K562 (cell line): Measurements from ENCODE around the gene SLC12A4. TPM values are rescaled to one million over a fixed set of nuclear protein-coding genes. Genes with fewer than 3 reads are reported as not detected.

Source experiments
- ATAC-seq: fragments of 200-7000 bp; cut with Tn5 transposase; 3 replicates; pipeline ENCODE4 v1.9.1; 2020; ENCODE audit warnings: moderate library complexity
- BruUV-seq: library from RNA; stranded (reverse); fragments of 400-500 nt; replicated peaks from 2 replicates; lab custom pipeline; 2021; lab: Mats Ljungman, UMichigan
- CTCF ChIA-PET: fragments of 300-600 bp; formaldehyde crosslinking; extraction: SDS; loops from one replicate; lab custom pipeline; 2021; ENCODE audit warnings: low intra/inter-chr PET ratio; lab: Yijun Ruan, JAX
- POLR2A ChIA-PET: fragments of 300-600, 350-650 bp; sonication (Branson Sonifier 250); formaldehyde crosslinking; extraction: SDS; loops from one replicate; lab custom pipeline; 2021; ENCODE audit warnings: antibody characterized with exemption, inconsistent platforms; lab: Yijun Ruan, JAX
- DNase-seq, 4 experiments: peaks; one replicate each; pipeline versions ENCODE4 v3.0.0 to v3.0.0-alpha.2; 2011 to 2018; ENCODE audit warnings: low spot score in 3 of 4, mixed read lengths in 3 of 4; ENCODE audit errors: extremely low read depth in 1 of 4
- FAIRE-seq: peaks from 2 replicates; lab custom pipeline; 2011; peaks lifted over from hg19 to GRCh38; lab: Jason Lieb, UNC
- H2AFZ ChIP-seq: 2 replicates; pipeline ENCODE4 v1.6.0; 2011; ENCODE audit warnings: low read depth, low read length, control low read depth, inconsistent platforms
- H3K27ac ChIP-seq: fragments of 200-600 bp; 3 replicates; pipeline ENCODE4 v1.8.0; 2011; ENCODE audit warnings: low read depth, mild to moderate bottlenecking, control low read depth, inconsistent platforms, low read length, moderate library complexity, mixed read lengths; ENCODE audit errors: extremely low read depth
- H3K27me3 ChIP-seq, 2 experiments: fragments of 300-600 bp in 1 of 2; 2 replicates in 1 of 2; 3 replicates in 1 of 2; pipeline versions ENCODE4 v1.6.0 to v1.8.0; 2011; ENCODE audit warnings: inconsistent platforms in 2 of 2, low read length in 2 of 2, mild to moderate bottlenecking in 1 of 2, mixed read lengths in 1 of 2, moderate library complexity in 1 of 2; ENCODE audit not compliant: control insufficient read depth in 2 of 2, insufficient read depth in 2 of 2
- H3K36me3 ChIP-seq: fragments of 300-600 bp; 3 replicates; pipeline ENCODE4 v1.8.0; 2011; ENCODE audit warnings: mild to moderate bottlenecking, low read length, inconsistent platforms; ENCODE audit not compliant: control insufficient read depth, insufficient read depth
- H3K4me1 ChIP-seq, 2 experiments: fragments of 200-600 bp in 1 of 2; replicated peaks in 1 of 2; 2 replicates in 1 of 2; 3 replicates in 1 of 2; pipeline versions ENCODE4 v1.5.1 to v1.8.0; 2011; ENCODE audit warnings: inconsistent platforms in 2 of 2, low read length in 2 of 2, mild to moderate bottlenecking in 1 of 2, mixed read lengths in 1 of 2, moderate library complexity in 1 of 2; ENCODE audit not compliant: control insufficient read depth in 2 of 2, insufficient read depth in 2 of 2
- H3K4me2 ChIP-seq: 2 replicates; pipeline ENCODE4 v1.6.1; 2011; ENCODE audit warnings: low read length, control low read depth, inconsistent platforms, mixed read lengths; ENCODE audit not compliant: insufficient read depth
- H3K4me3 ChIP-seq: fragments of 200-600 bp; sonication (generic), shearing (Covaris generic); 2 replicates; pipeline ENCODE4 v1.5.1; 2016; ENCODE audit warnings: control low read depth, inconsistent platforms
- H3K79me2 ChIP-seq: fragments of 200-600 bp; 3 replicates; pipeline ENCODE4 v1.8.0; 2011; ENCODE audit warnings: low read length, inconsistent platforms; ENCODE audit not compliant: control insufficient read depth, insufficient read depth
- H3K9ac ChIP-seq, 2 experiments: 2 replicates each; pipeline versions ENCODE4 v1.6.0 to v1.6.1; 2011; ENCODE audit warnings: low read depth in 2 of 2, low read length in 2 of 2, control low read depth in 1 of 2, inconsistent platforms in 1 of 2, mild to moderate bottlenecking in 1 of 2, mixed read lengths in 1 of 2; ENCODE audit not compliant: insufficient read depth in 1 of 2
- H3K9me1 ChIP-seq: one replicate; pipeline ENCODE4 v1.6.0; 2011; ENCODE audit warnings: inconsistent platforms, mild to moderate bottlenecking, low read length, moderate library complexity; ENCODE audit not compliant: control insufficient read depth, insufficient read depth
- H3K9me3 ChIP-seq: replicated peaks from 2 replicates; pipeline ENCODE4 v1.5.1; 2011; ENCODE audit warnings: low read depth, low read length, inconsistent platforms; ENCODE audit not compliant: control insufficient read depth, insufficient read depth
- H4K20me1 ChIP-seq: replicated peaks from 2 replicates; pipeline ENCODE4 v1.6.1; 2011; ENCODE audit warnings: low read length, inconsistent platforms, mixed read lengths; ENCODE audit not compliant: control insufficient read depth, insufficient read depth
- ATF1 ChIP-seq, 2 experiments: fragments of 450-650 bp in 1 of 2; IDR thresholded peaks; 2 replicates each; pipeline ENCODE4 v1.6.1; 2016; ENCODE audit warnings: missing compliant biosample characterization in 1 of 2, missing genetic modification characterization in 1 of 2
- BRF1 ChIP-seq: IDR thresholded peaks from 3 replicates; pipeline ENCODE4 v1.6.1; 2011; ENCODE audit warnings: borderline replicate concordance, mild to moderate bottlenecking; ENCODE audit not compliant: insufficient read length; ENCODE audit errors: extremely low read depth
- DIDO1 ChIP-seq: fragments of 450-650 bp; IDR thresholded peaks from 2 replicates; pipeline ENCODE4 v1.6.1; 2016; ENCODE audit warnings: low read depth, missing biosample characterization, missing genetic modification characterization
- FUS ChIP-seq: fragments of 200-400 bp; formaldehyde crosslinking; optimal IDR thresholded peaks from 2 replicates; pipeline ENCODE3; 2017; ENCODE audit warnings: low read depth, low read length
- KDM1A ChIP-seq, 2 experiments: fragments of 450-650 bp; IDR thresholded peaks; 2 replicates each; pipeline ENCODE4 v1.6.1; 2016; ENCODE audit warnings: mild to moderate bottlenecking in 2 of 2
- NBN ChIP-seq: fragments of 450-650 bp; IDR thresholded peaks from 2 replicates; pipeline ENCODE4 v1.6.1; 2016; ENCODE audit warnings: low read depth, mild to moderate bottlenecking
- NEUROD1 ChIP-seq: fragments of 150-350 bp; IDR thresholded peaks from 2 replicates; pipeline ENCODE4 v1.6.1; 2014; ENCODE audit warnings: borderline replicate concordance, low read length, low read depth; ENCODE audit not compliant: partially characterized antibody
- PCBP2 ChIP-seq: fragments of 200-400 bp; formaldehyde crosslinking; IDR thresholded peaks from 2 replicates; pipeline ENCODE4 v1.6.1; 2018; ENCODE audit warnings: low read length, low read depth, mild to moderate bottlenecking, moderate library complexity; ENCODE audit not compliant: poor library complexity, severe bottlenecking
- SNIP1 ChIP-seq: fragments of 450-650 bp; IDR thresholded peaks from 2 replicates; pipeline ENCODE4 v1.7.1; 2017; ENCODE audit warnings: low read depth, mild to moderate bottlenecking
- TSC22D4 ChIP-seq: fragments of 450-650 bp; IDR thresholded peaks from 2 replicates; pipeline ENCODE4 v1.6.1; 2016; ENCODE audit warnings: missing genetic modification characterization, missing biosample characterization, control low read depth
- WHSC1 ChIP-seq: IDR thresholded peaks from one replicate; pipeline ENCODE4 v1.6.1; 2012; ENCODE audit warnings: low read length, control low read depth, inconsistent platforms
- ZNF184 ChIP-seq: sonication (generic); formaldehyde crosslinking; IDR thresholded peaks from 2 replicates; pipeline ENCODE4 v1.5.0; 2020; ENCODE audit warnings: missing genetic modification reagents
- ZNF445 ChIP-seq: fragments of 250-450 bp; sonication (Bioruptor Pico); IDR thresholded peaks from 2 replicates; pipeline ENCODE4 v1.4.0; 2020; ENCODE audit warnings: low read depth, mild to moderate bottlenecking, moderate library complexity
- ZNF592 ChIP-seq: fragments of 450-650 bp; IDR thresholded peaks from 2 replicates; pipeline ENCODE4 v1.6.1; 2017; ENCODE audit warnings: antibody characterized with exemption, mild to moderate bottlenecking
- ZNF644 ChIP-seq: fragments of 200-800 bp; sonication (Bioruptor generic); IDR thresholded peaks from 2 replicates; pipeline ENCODE4 v1.6.1; 2016; ENCODE audit warnings: low read depth, missing genetic modification characterization, missing compliant biosample characterization
- ZSCAN29 ChIP-seq: fragments of 450-650 bp; IDR thresholded peaks from 2 replicates; pipeline ENCODE4 v1.6.1; 2017
- WGBS: fragments of 100-300 bp; shearing (Covaris generic); methylation state at CpG from one replicate; pipeline ENCODE4 v1.1.6; 2016; ENCODE audit warnings: low coverage, mixed read lengths; ENCODE audit not compliant: insufficient coverage; ENCODE audit errors: missing lambda C conversion rate; 5-methylcytosine and 5-hydroxymethylcytosine counted together
- in situ Hi-C: fragments of 300-500 bp; cut with MboI; formaldehyde crosslinking; loops from 4 replicates; pipeline ENCODE4 v1.15.0; 2018; ENCODE audit warnings: inconsistent platforms, mixed read lengths
- intact Hi-C: fragments of 100-400 bp; cut with micrococcal nuclease; formaldehyde crosslinking; loops from 2 replicates; pipeline ENCODE4 v1.14.2; 2022
- polyA plus RNA-seq, 8 experiments: library from polyadenylated mRNA; depleted of rRNA in 4 of 8; stranded (reverse) in 5 of 8; unstranded in 3 of 8; fragments of >200 nt; fragmentation: Nextera tagmentation in 2 of 8; fragmentation: Illumina TruSeq in 1 of 8; extraction: Ambion mirVana in 2 of 8; extraction: Trizol in 1 of 8; gene quantifications; 2 replicates each; pipeline versions ENCODE4 v1.2.1 to v1.2.3, GENCODE V29; 2011 to 2014; ENCODE audit warnings: inconsistent platforms in 1 of 8, missing spikeins in 1 of 8
- total RNA-seq, 7 experiments: library from RNA; depleted of rRNA in 6 of 7; stranded (reverse); fragments of >200 nt in 6 of 7; fragmentation: Illumina TruSeq in 2 of 7; extraction: Trizol in 2 of 7; gene quantifications; 2 replicates each; pipeline versions ENCODE4 v1.2.1 to v1.2.3, GENCODE V29; 2011 to 2021; ENCODE audit warnings: low replicate concordance in 1 of 7
- TF ChIP-seq, protein P1 (sequence below): fragments of 450-650 bp; formaldehyde crosslinking; IDR thresholded peaks from 2 replicates; pipeline ENCODE4 v1.4.0; 2022; ENCODE audit warnings: mild to moderate bottlenecking, moderate library complexity

The SLC12A4 gene
- total and polyA plus RNA-seq, 9 of the 15 experiments (the other 6 are each of a cell fraction or from before 2014, with no cell fraction given): 0.75 to 43.5 (median 15.0) TPM

DNA sequence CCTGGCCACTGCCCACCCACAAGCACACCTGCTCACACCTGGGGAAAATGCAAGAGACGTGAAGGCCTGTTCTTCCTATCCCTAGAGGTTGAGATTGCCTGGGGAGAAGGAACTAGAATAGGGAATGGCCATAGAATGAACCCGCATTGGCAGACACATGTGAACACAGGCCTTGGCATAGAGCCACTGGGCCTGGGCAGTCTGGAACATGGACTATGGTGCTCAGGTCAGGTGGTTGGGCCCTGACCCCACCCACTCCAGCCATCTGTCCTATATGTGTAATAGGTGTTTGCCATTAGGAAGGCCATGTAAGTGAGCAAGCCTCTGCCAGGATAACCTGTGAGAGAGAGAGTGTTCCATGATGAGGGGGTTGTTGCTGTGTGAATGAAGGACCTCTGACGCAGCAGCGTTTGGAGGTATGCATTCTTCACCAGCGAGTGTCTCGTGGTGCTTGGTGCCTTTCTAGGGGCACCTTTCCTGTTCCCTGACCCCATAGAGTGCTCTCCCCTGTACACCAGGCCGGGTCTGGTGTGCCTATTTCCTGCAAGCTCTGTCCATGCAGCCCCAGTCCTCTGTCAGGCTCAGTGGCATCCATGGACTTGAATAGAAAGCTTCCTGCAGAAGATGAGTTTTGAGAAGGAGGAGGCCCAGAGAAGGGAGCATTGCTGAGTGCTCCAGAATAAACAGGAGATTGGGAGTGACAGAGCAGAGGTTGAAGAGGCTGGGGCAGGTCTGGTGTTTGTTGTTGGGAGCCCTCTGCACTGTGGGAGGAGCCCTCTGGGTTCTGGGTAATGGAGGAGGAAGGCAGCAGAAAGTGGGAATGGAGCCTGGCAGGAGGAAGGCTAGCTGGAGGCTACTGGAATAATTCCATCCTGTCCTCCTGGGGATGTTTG lies 52.4 kb downstream of the SLC12A4 start:
- Histone ChIP-seq H3K9ac (no peak overlapping the region), H2AFZ (no peak overlapping the region), H3K36me3 (no peaks in the 10 kb centered on the region), H3K27me3 (no peaks in the 10 kb centered on the region), H3K9me1 (peaks cover 4% of the 10 kb centered on the region), H3K79me2 (no peaks in the 10 kb centered on the region), H3K4me1 (peaks cover 5 to 16% of the 10 kb centered on the region in 2 experiments; a peak in 4 of 5 replicates), H3K9me3 (no peaks in the 10 kb centered on the region), H3K4me3 (no peak overlapping the region), H4K20me1 (peaks cover 14% of the 10 kb centered on the region), H3K4me2 (no peak overlapping the region), H3K27ac (no peak overlapping the region)
- DNase-seq (no peak), FAIRE-seq (no peak), ATAC-seq (no peak)
- in situ Hi-C loops: no loop called here
- intact Hi-C loops: no loop called here
- ChIA-PET CTCF (no interaction called here), POLR2A (interaction anchor here (0.6 to 1.8 kb wide), 5 partner anchors 11 to 198 kb away, joined by 3 to 6 read pairs (median 4); no protein-coding TSS in a partner anchor)
- WGBS: 64% methylated on average over 7 of the region's 7 CpGs
- BruUV-seq: no TSS peak
- TF ChIP-seq ZNF445 (CRISPR knock-in tag): no peak
- TF ChIP-seq ZSCAN29: no peak
- TF ChIP-seq TSC22D4 (tag): no peak
- no peak for TF ChIP-seq ZNF644 (tag)
- TF ChIP-seq, protein P1, sequence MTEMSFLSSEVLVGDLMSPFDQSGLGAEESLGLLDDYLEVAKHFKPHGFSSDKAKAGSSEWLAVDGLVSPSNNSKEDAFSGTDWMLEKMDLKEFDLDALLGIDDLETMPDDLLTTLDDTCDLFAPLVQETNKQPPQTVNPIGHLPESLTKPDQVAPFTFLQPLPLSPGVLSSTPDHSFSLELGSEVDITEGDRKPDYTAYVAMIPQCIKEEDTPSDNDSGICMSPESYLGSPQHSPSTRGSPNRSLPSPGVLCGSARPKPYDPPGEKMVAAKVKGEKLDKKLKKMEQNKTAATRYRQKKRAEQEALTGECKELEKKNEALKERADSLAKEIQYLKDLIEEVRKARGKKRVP (CRISPR knock-in tag): no peak
- no peak for TF ChIP-seq ZNF184 (CRISPR knock-in tag)
- no peak for TF ChIP-seq BRF1
- TF ChIP-seq DIDO1 (tag): no peak
- no peak for TF ChIP-seq WHSC1
- TF ChIP-seq ZNF592: no peak
- TF ChIP-seq KDM1A (IDR thresholded peaks at IDR 0.05): no peak
- TF ChIP-seq FUS: no peak
- no peak for TF ChIP-seq ATF1 (CRISPR knock-in tag; IDR thresholded peaks at IDR 0.05)
- TF ChIP-seq ATF1 (tag; IDR thresholded peaks at IDR 0.05): no peak
- TF ChIP-seq PCBP2: no peak
- TF ChIP-seq SNIP1: no peak
- TF ChIP-seq NBN: no peak
- TF ChIP-seq NEUROD1: no peak
